Renal cortical epithelial cell (primary cell): ENCODE measurements around the gene ACSF3. TPM values are rescaled to one million over a fixed set of nuclear protein-coding genes. Genes with fewer than 3 reads are reported as not detected.

Experiments
- DNase-seq: peaks from one replicate; pipeline ENCODE4 v3.0.0-alpha.2; 2011; ENCODE audit warnings: low read depth
- total RNA-seq: library from RNA; depleted of rRNA; stranded (reverse); fragments of >200 nt; gene quantifications from 2 replicates; pipeline ENCODE4 v1.2.3, GENCODE V29; 2014

Gene ACSF3
- 29.2 and 29.8 TPM in 2 replicates for total RNA-seq

DNA sequence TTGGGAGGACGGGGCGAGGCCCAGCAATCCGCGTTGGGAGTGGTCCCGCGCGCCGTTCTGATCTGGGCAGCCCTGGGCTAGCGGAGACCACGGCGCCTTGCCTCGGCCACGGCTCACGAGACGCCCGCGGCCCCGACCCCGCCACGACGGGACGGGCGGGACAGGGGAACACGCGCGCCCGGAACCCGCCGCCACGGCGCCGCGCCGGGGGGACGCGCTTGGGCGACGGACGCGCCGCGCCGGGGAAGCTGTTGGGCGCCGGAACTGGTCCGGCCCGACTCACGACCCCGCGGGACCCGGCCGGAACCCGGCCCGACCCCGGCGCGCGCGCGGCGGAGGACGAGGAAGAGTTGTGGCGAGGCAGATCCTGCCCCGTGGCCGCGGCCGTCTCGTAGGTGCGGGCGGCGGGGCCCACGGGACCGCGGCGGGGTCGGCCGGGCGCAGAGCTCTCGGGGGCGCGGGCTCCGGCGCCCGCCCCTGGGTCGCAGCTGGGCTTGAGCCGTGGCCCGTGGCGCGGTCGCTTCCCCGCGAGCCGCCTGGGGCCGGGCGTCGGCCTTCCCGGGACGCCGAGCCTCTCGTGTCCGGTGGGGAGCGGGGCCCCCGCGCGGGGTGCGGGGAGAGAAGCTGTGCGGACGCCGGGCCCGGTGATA is at the start of gene ACSF3:
Gene ACSF3 (plus strand): TSS at position 251 of the 650 bp plus-strand sequence. CDS start 6,830 bp downstream, outside the sequence.
- no peak for DNase-seq

DNA sequence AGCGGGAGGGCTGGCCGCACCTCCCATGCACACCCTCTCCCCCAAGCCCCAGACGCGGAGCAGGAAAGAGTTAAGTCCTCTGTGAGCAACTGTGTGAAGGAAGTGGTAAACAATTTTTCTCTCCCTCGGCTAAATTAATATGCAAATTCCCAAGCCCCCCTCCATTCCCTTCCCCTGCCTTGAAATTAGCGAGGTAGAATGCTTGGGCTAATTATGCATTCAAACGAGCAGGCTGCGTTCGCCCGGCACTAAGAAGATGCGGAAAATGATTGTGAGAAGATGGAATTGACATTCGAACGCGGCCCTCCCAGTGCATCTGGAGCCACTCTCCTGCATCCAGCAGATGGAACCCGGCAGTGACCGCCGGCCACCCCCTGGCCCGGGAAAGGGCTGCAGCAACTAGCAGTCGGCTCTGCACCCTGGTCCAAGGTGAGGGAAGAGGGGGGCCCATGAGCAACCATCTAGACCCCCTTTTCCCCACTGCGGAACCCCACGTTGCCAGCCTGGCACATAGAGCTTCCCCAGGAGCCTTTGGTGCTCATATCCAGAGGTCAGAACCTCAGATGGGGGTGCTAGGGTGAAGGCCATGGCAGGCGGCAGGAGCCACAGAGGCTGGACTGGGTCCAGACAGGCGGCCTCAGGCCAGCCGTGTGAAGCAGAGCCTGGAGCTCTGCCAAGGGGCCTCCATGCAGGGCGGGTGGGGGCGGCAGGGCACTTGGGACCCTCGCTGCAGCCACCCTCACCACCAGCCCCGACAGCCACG is 49.1 kb upstream of the ACSF3 start:
- no peak for DNase-seq

DNA sequence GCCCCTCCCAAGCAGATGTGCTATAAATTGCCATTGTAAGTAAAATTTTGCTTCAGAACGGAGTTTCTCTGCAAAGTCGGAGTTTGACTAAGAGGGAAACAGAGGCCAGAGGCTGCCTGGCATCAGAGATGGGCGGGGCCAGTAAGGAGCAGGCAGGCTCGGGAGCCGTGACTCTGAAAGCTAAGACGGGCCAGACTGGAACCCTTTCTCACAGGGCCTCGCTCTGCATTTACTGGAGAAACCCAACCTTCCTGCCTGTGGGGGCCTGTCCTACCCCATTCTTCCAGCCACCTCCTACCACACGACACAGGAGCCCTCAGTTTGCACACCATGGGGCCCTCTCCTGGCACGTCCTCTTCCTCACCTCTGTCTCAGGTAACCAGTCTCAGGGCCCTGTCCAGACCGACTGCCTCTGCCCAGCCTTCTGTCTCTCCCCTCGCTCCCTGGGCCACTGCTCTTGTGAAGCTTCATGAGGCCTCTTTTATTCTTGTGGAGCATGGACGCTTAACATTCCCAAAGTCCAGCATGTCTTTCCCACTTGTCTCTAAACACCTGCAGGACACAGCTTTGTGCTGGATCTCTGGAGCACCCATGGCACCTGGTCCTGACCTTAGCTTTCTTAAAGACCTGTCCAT is 48.4 kb upstream of the ACSF3 start:
- DNase-seq: no peak

DNA sequence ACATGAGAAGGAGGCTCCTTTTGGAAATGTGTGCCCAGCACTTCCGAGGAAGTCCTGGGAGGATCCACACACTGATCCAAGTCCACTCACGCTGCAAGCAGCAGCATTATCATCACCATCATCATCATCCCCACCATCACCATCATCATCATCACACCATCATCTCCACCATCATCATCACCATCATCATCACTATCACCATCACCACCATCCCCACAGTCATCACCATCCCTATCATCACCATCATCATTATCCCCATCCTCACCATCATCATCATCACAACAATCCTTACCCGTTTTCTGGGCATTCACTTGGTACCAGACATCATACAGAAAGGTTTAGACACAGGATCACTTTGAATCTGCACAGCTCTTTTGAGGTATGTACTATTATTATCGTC is 47.8 kb upstream of the ACSF3 start:
- DNase-seq: no peak

DNA sequence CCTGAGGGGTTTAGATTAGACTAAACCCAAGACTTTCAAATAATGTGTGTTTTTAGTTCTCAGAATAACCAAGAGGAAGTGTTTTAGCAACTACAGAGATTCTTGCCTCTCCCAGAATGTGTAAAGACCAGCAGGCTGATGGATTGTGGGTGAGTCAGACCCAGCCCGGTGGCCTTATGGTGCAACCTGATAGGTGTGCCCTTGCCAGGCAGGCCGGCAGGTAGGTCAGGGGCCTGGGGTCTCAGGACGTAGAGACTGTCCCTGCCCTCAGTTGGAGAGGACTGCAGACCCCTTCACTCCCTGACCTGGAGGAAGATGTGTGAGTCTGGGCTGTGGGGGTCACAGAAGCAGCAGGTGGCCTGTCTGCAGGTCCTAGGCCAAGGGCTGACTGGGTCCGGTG is 47.2 kb upstream of the ACSF3 start:
- no peak for DNase-seq

DNA sequence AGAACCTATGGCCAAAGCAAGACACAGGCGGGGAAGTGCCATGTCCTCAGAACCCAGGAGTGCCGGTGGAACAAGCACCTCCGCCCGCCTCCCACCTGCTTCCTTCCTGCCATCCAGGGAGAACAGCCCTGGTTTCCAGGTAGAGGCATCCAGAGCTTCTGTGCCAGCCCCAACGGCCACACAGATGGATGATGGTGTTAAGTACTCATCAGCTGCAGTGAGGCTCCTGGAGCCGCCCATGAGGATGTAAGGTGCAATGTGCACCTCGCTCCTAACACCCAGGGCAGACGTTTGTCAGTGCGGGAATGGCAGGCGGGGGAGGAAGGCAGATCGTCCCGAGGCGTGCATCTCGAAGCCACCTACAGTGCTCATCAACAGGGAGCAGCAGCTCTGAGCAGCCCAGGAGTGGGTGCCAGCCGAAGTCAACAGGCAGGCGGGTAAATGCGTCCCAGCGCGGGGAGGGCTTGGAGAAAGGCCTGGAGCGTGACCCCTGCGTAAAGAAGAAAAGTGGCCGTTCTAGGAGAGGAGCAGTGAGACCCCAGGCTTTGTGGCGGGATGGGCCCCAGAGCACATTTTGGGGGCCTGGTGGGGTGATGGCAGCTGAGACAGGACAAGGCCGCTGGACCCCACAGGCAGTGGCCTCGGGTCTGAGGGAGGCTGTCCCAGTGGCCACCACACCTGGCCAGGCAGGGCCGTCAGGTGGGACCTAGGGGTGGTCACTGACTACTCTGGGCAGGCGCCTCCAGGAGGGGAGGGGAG is 46.1 kb upstream of the ACSF3 start:
- no peak for DNase-seq

DNA sequence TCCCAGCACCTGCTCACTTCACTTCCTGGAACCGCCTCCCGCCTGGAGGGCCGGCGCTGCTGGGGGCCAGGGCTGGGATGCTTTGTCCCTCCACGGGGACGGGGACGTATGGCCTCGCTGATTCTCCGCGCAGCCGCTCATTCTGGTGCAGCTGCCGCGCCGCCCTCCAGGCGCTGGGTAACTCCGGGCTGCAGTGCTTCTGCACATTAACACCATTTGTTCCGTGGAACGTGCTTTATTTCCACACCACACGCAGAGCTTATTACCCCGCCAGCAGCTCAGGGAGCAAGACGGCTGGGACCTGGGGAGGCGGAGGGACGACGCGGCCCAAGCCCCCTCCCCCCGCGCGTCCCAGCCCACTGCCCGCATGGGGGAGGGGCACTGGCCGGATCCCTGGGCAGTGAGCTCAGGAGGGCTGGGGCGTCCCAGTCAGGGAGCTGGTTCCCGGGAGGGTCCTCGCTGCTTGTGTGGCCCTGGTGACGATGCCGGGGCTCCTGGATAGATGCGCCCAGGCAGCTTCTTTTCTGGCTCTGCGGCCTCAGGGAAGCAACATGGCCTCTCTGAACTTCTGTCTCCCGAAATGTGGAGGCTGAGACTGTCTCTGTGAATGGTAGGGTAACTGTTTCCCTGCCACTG is 45.4 kb upstream of the ACSF3 start:
- no peak for DNase-seq

DNA sequence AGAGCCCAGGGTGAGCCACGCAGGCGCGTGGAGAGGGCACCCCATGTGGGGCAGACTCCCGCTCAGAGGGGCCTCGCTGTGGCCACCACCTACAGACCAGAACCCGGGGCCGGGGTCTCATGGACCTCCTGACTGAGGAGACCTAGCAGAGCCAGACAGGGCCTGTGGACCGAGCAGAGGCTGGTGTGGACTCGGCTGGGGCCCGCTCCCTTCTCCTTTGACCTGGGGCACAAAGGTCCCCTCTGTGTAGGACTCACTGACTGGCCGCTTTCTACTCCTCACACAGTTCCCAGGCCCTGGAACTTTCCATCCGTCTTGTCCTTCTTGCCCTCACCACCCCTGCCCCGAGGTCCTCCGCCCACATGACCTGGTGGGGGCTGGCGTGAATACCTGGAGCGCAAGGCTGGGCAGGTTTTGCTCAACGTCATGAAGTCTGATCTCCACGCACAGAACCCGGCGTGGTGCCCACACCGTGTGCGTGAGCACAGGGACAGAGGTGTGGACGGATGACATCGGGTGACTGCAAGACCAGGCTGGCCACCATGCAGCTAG is 44.7 kb upstream of the ACSF3 start:
- no peak for DNase-seq

DNA sequence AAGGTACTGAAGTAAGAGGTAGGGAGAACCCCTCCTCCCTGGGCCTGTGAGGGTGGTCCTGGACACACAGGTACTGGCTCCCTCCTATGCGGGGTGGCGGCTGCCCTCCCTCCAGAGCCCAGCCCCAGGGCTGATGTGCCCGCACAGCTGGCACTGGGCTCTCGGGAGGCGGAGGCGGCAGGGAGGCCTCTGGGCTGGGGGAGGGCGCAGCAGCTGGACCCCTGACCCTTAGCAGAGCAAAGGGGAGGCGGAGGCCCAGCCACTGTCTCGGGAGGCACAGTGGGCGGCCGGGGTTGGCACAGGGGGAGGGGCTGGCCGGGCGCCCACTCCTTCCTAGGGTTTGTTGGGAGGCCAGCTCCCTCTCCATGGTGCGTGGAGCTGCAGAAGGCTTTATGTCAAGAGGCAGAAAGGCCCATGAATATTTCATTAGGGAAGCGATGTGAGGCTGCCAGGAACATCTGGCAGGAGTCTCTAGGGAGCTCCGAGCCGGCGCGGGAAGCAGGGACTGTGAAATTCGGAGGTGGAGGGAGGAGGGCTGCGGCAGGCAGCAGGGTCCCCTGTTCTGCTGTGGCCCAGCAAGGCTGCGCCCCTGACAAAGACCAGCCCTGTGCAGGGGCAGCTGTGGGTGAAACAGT is 44.1 kb upstream of the ACSF3 start:
- DNase-seq: no peak

DNA sequence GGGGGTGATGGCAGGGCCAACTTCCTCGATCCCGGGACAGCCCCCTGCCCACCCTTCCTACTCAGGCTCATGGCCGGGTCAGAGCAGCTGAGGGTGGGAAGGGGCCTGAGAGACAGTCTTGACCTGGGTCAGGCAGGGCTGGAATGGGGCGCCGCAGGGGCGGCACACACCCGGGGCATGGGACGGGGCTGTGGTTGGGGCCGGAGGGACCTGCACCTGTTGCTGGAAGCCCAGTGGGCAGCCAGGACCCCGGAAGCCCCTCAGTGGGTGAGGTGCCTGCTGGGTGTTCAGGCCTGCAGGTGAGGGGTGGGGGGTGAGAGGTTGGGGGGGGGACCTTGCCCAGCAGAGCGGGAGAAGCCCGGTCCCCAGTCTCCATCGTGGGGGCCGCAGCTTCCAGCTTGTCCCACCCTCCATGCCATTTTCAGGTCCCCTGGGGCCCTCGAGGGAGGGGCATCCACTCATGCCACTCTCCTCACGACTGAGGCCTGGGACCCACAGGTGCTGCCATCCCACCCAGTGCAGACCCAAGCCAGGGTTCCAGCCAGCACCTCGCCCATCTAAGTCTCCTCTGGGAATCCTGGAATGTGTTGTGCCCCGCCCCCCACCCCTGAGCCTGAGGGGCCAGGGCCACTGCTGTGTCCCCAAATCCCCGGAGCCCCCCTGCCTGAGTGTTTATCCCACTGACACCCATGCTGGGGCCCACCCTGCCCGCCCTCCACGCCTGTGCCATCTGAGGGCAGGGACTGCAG is 43.4 kb upstream of the ACSF3 start:
- DNase-seq: no peak

DNA sequence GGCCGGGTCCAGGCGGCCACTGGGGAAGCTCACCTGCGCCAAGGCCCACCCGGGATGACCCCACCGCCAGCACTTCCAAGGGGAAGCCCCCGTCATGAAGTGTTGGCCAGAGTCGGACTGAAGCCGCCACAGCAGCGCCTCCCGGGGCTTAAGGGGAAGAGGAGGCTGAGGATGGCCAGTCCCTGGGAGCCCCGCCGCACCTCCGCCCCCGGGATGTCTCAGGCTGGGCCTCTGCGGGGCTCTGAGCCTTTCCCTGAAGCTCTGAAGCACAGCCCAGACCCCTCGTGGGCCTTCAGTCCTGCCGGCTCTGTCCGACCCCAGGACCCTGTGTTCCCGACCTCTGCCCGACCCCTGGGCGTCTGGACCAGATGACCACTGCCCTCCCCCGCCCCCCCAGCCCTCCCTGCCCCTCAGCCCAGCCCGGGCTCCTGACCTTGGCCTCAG is 42.8 kb upstream of the ACSF3 start:
- no peak for DNase-seq

DNA sequence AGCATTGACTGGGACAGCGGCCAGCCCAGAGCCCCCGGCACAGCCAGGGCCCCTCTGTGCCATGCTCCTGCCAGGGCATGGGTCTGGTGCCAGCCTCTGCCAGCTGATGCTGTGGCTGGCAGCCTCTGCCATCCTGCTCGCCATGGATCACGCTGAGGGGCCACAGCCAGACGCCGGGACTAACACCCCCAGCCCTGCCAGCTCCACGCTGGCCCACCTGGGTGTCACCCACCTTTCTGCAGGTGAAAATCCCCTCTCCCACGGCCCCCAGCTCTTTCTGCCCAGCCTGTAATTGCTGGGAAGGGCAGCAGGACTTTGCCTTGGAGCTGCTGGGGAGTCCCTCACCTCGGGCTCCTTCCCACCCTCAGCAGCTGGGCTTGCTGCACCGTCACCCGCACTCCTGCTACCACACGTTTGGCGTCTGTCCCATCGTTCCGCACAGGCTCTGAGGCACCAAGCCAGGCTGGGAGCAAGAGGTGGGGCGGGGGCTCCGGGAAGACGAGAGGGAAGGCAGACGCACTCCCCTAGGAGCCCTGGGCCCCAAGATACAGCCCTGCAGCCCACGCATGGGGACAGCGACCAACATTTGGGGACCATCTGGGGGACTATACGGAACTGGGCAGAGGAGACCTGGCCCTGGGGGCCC is 42.0 kb upstream of the ACSF3 start:
- DNase-seq: no peak

DNA sequence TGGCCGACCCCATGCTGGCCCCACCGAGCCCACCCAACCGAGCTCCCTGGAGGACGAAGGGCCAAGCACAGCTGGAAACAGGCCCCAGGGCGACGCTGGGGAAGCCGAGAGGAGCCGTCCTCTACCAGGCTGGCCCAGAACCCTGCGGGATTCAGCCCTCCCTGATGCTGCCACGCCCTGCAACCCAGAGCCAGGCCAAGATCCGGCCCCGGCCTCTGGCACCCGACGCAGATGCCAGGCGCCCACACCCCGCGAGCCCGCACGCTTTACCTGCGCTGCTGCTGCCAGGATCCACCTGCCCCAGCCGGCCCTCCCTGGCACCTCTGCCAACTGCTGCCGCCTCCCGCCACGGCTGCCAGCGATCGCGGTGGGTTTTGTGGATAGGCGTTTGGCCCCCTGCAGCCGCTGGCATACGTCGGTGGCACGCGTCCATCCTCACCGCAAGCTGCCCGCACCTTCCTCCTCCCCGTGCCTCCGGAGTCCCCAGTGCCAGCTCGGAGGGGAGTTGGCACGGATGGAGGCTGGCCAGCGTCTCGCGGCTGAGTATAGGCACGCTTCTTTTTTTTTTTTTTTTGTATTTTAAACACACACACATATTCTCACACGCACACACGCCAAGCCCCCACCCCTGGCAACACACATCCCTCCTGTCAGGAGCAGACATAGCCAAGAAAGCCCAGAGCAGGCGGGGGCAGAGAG is 41.3 kb upstream of the ACSF3 start:
- DNase-seq: no peak

DNA sequence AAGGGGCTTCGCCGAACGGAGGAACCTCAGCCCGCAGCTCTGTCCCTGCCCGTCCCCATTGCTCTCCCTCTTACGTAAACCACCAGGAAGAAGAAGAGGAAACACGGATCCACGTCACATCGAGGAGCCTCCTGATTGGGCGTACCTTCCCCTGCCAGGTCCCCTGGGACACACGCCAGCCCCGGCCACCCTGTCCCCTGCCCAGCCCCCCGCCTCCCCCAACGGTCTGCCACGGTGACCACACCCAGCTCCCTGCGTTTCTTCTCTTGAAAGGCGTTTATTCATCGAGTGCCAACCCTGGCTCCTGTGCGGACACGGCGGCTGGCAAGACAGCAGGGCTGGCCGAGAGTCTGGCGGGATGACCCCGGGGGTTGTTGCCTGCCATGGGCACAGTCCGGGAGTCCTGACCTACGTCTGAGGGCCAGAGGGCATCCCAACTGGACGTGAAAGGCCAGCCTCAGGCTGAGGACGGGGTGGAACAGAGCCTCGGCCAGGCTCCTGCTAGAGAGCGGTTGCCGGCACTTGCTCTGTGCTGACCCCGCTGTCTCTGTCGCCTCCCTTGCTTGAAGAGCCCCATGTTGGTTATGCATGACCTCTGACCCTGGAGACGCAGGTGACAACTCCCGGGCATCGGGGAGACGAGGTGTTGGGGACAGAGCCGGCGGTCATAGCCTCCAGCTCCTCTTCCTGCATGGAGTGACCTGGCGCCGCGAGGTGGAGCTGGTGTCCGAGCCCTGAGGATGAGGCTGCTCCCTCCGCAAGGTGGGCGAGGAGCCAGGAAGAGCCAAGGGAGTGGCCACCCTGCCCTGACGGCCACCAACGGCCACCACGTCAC is 40.5 kb upstream of the ACSF3 start:
- DNase-seq: no peak

DNA sequence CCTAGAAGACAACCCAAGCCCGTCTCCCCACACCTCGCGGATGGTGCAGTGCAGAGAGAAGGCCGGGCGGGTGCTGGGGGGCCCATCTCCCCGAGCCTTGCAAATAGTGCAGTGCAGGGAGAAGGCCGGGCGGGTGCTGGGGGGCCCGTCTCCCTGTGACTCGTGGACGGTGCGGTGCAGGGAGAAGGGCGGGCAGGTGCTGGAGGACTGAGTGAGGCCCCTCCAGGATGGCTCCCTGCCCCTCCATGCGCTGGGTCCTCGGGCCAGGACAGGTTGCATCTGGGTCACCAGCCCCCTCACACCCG is 40.0 kb upstream of the ACSF3 start:
- DNase-seq: no peak

DNA sequence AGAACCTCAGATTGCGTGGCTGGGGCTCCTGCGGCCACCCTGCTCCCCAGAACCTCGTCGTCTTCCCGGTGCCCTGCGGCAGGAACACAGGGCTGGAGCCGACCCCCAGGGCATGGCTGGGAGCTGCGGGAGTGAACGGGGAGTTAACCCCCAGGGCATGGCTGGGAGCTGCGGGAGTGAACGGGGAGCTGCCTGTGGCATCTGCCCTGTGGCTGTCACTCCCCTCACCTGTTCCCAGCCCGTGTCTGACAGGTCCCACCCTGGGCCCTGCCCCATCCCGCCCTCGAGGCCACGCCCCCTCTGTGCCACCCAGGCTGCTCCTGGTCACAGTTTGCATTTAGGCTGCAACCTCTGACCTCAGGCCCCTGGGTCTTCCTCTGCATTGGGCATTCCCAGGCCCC is 39.4 kb upstream of the ACSF3 start:
- no peak for DNase-seq

DNA sequence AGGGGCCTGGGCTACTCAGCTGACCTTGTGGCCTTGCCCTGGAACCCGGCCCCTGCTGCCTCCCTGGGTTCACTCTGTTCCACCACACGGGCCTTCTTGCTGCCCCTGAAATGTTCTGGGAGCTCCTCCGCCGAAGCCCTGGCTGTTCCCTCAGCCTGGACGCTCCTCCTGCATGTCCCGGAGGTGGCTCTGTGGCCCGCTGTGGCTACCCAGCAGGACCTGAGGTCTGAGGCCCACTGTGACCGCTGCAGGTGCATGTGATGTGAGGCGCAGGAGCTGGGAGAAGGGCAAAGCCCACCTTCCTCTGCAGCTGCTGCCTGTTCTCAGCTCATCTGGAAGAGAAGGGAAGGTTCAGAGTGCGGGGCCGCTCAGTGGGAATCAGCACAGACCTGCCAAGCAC is 38.9 kb upstream of the ACSF3 start:
- DNase-seq: no peak

DNA sequence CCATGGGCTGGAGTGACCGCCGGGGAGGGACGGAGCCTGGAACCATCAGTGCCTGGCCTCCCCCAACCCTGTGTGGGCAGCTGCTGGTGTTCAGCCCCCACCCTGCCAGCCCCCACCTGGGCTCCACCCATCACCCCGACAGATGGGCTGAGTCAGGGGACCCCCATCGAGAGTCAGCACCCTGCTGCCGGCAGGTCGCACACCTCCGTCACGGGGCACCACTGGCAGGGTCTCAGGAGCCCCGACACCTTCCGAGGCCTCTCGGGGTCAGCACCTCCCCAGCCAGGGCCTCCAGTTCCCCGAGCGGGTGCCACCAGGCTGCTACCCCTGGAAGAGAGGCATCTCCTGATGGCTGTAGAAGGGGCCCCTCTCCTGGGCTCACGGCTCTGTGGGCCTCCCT is 38.3 kb upstream of the ACSF3 start:
- DNase-seq: no peak
